ENCODE results near the gene IDUA.

GRCh38 chr4:982291-982690 lies 4.6 kb upstream of the IDUA start:
- no peak for TF ChIP-seq POLR2AphosphoS5 (IDR thresholded peaks at IDR 0.05)
- TF ChIP-seq, protein P1, sequence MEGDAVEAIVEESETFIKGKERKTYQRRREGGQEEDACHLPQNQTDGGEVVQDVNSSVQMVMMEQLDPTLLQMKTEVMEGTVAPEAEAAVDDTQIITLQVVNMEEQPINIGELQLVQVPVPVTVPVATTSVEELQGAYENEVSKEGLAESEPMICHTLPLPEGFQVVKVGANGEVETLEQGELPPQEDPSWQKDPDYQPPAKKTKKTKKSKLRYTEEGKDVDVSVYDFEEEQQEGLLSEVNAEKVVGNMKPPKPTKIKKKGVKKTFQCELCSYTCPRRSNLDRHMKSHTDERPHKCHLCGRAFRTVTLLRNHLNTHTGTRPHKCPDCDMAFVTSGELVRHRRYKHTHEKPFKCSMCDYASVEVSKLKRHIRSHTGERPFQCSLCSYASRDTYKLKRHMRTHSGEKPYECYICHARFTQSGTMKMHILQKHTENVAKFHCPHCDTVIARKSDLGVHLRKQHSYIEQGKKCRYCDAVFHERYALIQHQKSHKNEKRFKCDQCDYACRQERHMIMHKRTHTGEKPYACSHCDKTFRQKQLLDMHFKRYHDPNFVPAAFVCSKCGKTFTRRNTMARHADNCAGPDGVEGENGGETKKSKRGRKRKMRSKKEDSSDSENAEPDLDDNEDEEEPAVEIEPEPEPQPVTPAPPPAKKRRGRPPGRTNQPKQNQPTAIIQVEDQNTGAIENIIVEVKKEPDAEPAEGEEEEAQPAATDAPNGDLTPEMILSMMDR (IDR thresholded peaks at IDR 0.05), result no peak
